NCI-H2081 (cell line): ENCODE results near the gene MYO18A.
"Not testable (repeated sequence)": the region's sequence is repeated elsewhere in the genome, so short reads cannot be mapped to it uniquely, and the experiment has no call there.

ENCODE experiments used
- DNase-seq, 2 experiments: peaks; one replicate each; lab custom pipeline; 2025; lab: John Stamatoyannopoulos, UW

MYO18A gene

DNA sequence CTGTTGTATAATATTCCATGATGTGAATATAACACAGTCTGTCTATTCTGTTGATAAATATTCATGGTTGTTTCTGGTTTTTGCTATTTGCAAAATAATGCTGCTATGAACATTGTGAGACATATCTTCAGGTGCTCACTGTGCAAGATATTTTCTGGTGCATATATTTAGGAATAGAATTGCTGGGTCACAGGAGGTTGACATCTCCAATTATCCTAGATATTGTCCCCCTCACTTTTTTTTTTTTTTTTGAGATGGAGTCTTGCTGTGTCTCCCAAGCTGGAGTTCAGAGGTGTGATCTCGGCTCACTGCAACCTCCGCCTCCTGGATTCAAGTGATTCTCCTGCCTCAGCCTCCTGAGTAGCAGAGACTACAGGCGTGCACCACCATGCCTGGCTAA lies 14.5 kb upstream of the MYO18A start:
- DNase-seq = no peak

DNA sequence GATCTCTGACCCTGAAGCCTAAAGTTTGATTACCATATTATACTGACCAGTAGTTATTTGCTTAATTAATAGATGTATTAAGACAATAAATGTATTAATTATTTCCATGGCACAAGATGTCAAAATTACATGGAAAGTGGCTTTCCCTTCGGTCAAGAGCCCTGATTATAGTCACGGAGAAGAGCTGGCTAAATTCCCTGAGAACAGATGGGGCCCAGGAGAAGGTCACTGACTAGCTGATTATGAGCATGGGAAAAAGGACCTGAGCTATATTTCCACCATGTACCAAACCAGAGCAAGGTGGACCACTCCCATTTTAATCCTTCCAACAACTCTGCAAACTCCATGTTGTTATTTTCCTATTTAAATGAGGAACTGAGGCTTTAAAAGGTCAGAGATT lies 12.9 kb upstream of the MYO18A start:
- no peak for DNase-seq

DNA sequence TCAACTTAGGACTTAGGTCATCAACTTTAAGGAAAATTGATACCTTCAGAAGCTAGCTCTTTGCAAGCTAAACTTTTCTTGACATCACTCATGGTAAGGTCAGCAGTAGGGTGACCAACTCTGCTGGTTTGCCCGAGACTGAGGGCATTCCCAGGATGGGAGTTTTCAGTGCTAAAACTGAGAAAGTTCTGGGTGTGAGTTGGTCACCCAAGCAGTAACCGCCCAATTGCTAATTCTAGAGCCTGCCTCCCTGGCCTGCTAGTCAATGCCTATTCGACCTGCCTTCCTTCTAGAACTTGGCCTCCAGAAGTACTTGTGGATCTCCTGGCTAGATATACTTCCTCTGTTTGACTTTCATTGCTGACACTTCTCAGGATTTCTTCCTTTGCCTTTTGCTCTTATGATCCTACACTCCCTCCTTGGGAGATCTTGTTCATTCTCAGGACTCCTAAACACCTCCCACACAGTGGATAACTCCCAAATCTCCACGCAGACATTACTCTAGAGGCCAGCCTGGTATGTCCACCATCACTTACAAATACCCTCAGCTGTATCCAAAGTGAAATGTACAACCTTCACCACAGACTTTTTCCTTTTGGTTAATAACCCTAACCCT lies 10.5 kb upstream of the MYO18A start:
- no peak for DNase-seq

DNA sequence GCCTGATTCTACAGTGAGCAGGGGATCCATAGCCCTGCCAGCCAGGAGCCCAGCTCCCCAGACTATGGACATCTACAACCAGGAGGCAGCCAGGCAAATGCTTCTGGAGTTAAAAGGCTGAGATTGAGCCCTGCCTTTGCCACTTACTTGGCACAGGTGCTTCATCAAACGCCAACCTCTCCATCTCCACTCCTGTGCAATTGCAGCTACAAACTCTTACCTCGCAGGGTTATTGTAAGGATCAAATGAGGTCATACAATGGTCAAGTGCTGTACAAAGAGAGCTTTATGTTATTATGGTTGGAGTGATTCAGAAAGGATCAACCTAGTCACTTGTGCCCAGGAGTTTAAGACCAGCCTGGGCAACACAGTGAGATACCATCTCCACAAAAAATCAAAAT lies 9.8 kb upstream of the MYO18A start:
- no peak for DNase-seq

DNA sequence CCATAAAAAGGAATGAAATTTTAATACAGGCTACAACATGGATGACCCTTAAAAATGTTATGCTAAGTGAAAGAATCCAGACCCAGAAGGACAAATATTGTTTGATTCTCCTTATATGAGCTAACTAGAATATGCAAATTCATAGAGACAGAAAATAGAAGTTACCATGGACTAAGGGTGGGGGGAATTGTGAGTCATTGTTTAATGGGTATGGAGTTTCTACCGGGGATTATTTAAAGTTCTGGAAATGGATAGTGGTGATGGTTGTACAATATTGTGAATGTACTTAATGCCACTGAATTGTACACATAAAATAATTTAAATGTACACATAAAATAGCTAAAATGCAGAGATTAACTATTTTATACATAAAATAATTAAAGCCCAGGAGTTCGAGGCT lies 9.2 kb upstream of the MYO18A start:
- DNase-seq = no peak

DNA sequence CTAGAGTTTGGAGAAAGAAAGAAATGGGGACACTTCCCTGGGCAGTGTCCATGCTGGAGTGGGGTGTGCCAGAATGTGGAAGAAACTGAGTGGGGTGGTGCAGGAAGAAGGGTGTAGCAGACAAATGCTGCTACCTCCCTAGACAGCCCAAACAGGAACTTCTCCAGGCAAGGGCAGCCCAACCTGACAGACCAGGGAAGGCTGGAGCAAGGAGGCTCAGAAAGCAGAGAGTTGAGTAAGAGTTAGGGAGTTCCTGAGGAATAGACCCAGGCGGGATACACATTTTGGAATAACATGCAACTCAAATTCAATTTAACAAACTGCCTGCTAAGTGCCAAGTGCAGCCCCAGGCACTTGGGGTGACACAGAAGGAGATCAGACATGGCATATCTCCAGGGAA lies 1.0 kb upstream of the MYO18A start:
- DNase-seq = no peak

DNA sequence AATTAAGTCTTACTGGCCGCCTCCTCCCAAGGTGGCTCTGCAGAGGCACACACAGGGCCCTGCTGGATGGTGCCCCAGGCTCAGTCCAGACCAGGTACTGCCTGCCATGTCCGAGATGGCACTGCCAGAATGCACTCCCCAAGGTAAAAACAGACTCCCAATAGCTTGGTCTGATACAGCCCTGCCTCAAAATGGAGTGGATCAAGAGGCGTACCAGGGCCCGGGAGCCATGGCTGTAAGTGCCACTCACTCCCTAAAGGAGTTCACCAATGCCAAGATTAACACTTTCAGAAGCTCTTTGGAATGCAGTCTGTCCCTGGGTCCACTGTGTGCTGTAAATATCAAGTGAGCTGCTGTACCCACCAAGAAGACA lies 576 bp upstream of the MYO18A start:
- DNase-seq = no peak

DNA sequence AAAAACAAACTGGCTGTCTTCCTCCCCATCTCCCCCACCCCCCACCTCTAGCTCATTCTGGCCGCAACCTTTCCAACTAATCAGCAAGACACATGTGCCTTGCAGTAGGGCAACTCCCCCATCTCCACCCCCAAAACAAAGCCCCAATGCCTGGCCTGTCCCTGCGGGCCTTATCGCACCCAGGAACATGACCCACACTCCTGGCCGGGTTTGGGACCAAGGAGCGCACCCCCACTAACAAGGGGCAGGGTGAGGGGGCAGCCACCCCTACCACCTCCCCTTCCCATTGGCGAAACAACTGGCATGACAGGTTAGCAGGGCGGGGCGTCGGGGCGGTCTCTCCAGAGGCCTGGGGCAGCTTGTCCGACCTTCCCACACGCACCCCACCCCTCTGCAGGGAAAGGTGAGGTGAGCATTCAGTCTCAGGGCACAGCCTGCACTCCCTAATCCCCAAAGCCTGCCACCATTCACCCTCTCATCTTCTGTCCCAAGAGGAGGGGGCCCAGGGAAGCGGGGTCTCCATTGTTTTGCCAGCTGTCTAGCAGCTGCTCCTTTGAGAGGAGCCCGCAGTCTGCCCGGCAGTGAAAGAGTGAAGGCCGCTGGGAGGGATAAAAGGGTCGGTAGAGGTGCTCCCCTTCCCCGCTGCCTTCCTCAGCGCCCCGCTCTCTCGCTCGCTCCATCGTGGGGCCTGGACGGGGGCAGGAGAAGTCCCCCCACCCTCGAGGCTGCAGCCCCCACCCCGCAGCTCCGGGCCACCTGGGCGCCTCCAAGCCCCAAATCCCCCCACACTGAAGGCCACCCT lies 765 bp downstream of the MYO18A start:
- DNase-seq = peak; percentile 24 to 38

DNA sequence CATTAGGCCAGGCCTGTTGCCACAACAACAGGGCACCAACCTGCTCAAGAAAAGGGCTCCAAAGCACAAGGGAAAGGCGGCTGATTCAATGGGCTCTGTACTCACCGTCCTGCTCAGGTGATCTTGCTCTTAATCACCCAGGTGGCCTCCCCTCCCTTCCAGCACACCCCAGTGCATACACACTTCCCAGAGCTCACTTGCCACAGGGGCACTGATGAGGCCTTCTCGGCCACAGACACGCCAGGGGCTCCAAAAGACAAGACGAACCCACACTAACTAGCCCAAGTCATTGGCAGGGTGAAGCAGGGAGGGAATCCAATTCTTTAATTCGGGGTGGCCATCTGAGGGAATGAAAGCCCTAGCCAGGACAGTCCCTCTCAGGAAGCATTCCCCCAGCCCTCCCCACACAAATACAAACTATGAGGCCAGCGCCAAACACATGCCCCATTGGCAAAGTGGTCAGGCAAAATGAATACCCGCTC lies 1.4 kb downstream of the MYO18A start:
- DNase-seq = no peak

DNA sequence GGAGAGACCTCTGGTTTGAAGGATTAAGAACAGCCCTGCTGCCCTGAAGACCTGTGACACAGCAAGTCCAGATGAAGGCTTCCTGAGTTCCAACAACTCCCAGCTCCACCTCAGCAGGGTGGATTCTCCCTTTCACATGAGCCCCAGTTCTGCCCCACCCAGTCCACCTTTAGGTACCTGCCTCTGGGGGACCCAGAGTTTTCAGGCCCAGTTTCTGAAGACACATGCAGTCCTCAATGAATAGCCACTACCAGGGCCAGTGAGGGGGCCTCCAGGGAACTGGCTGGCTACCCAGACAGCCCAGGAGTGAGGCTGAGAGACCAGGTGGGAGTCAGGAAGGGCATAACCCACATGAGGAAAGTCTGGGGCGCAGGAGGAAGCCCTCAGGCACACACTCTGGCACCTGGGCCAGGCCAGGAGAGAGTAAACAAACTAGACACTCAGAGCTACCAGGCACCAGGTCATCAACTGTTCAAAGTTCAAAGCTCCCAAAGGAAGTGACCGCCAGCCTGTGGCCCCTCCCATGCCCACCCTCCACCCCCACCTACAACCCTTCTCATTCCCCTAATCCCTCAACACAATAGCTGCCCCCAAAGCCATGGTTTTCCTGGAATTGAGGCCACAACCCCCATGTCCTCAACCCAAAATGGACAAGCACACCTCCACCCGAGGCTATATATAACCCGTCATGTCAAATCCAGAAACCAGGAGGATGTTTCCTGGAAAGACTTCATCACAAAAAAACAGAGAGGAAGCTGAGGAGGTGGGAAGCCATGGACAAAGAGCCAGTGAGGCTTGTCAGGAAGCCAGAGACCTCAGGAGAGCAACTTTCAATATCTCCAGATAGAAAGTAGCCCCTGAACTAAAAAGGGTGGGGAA lies 2.1 kb downstream of the MYO18A start:
- no peak for DNase-seq

DNA sequence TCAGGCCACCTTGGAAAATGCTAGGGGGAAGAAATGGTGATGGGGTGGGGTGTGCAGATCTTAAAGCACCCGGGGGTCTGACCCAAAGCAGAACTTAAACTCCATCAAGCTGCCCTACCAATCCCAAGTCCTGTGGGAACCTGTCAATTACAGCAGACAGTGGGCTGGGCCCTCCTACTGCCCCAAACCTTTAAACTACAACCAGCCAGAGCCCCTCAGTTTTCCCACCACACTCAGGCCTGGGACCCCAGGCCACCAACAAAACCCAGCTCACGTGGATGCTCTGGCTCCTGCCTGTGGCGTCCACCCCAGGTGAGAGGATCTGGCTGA lies 2.7 kb downstream of the MYO18A start:
- no peak for DNase-seq

DNA sequence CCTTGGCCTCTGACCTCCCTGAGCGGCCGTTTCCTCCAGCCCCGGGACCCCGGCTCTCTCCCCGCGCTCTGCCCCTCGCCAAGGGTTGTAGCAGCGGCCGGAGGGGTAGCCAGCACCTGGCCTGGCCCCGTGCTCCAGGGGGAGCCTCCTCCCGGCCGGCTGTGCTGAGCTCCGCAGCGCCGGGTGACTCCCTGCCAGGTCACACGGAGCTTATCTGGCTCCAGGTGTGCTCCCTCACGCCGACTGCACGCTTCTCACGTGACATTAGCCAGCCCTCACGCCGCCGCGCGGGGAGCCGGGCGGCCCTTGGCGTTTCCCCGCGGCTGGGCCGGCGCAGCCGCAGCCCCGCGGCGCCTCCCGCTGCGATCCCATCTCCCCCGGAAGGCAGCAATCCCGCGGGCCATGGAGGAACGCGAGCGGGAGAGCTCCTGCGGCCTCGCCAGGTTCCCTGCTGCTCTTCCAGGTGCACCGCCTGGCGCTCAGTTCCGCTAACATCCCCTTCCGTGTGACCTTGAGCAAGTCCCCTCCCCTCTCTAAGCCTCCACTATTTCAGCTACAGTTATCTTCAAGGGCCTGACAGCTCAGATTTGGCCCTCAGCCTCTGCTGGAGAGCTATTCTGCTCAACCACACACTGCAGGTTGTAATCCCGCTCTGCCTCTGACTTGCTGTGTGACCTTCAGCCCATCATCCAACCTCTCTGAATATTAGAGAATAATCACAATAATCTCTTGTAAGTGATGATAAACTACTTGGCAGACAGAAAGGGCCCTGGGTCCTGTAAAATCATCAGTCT lies 3.4 kb downstream of the MYO18A start:
- peak; percentile 74 to 88 for DNase-seq

DNA sequence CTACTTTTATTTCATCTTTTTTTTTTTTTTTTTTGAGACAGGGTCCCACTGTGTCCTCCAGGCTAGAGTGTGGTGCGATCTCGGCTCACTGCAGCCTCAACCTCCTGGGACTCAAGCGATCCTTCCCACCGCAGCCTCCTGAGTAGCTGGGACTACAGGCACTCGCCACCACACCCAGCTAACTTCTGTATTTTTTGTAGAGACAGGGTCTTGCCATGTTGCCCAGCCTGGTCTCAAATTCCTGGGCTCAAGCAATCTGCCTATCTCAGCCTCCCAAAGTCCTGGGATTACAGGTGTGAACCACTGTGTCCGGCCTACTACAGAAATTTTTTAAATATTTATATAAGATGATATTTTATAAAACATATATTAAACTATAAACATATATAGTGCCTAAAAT lies 4.8 kb downstream of the MYO18A start:
- no peak for DNase-seq

DNA sequence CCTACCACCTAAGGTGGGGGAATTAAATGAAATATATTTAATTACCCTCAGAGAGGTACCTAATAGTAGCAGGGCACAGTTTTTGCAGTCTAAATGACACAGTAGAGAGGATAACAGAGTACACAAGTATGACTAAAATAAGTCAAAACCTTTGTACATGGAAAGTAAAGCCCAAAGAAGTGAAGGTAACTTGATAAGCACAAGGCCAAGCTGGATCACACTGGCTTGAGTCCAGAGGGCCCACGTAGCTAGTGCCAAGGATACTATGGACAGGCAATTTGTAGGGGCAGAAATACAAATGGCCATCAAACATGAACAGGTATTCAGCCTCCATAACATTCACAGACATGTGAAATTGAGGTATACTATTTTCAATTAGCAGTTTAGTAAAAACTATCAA lies 7.6 kb downstream of the MYO18A start:
- DNase-seq = no peak

DNA sequence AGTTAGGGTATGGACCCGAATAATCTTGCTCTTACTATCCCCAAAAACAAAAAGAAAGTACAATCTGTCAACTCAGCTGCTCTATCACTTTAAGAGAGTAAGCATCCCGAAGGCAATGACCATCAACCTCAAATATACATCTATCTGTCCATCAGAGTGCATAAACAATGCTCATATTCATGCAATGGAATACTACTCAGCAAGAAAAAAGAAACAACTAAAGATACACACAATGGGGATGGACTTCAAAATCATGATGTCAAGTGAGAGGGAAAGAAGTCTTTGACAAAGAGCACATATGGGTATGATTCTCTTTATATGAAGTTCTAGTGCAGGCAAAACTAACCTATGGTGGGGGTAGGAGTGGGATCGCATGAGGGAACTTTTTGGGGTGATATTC lies 9.5 kb downstream of the MYO18A start:
- no peak for DNase-seq

DNA sequence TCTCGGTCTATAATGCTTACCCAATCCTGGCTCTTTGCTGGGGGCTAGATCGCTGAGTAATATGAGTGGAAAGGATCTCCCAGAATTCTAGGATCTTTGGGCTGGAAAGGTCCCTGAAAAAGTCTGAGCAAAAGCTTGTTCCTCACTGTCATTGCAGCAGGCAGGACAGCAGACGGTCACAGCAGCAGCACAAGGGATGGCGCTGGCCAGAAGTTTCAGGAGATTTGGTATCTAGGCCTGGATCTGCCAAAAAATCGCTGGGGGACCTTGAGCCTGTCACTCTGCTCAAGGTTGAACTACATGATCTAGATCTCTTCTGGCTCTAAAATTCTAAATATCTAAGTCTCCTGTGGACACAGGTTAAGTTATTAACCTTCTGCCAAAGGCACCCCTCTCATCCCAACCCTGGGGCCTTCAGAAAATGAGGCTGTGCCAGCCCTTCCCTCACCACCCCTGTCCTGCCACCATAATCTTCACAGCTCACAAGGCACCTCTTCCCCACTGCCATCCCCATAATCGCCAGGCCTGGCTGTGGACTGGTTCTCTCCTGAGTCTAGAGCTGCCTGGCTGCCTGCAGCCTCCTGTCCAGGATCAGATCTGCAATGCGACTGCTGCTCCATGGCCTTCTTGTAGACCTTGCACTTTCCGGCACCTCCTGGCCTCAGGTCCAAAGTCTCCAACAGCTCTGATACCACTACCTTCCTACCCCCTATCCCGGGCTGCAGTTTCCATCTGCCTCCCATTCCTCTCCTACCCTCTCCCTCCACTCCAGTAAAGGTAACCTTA lies 10.2 kb downstream of the MYO18A start:
- DNase-seq = no peak

DNA sequence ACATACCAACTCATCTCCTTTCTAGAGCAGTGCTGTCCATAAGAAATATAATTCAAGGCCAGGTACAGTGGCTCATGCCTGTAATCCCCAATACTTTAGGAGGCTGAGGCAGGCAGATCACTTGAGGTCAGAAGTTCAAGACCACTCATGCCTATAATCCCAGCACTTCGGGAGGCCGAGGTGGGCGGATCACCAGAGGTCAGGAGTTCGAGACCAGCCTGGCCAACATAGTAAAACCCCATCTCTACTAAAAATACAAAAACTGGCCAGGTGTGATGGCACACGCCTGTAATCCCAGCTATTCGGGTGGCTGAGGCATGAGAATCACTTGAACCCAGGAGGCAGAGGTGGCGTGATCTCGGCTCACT lies 11.5 kb downstream of the MYO18A start:
- DNase-seq = not testable (repeated sequence)

DNA sequence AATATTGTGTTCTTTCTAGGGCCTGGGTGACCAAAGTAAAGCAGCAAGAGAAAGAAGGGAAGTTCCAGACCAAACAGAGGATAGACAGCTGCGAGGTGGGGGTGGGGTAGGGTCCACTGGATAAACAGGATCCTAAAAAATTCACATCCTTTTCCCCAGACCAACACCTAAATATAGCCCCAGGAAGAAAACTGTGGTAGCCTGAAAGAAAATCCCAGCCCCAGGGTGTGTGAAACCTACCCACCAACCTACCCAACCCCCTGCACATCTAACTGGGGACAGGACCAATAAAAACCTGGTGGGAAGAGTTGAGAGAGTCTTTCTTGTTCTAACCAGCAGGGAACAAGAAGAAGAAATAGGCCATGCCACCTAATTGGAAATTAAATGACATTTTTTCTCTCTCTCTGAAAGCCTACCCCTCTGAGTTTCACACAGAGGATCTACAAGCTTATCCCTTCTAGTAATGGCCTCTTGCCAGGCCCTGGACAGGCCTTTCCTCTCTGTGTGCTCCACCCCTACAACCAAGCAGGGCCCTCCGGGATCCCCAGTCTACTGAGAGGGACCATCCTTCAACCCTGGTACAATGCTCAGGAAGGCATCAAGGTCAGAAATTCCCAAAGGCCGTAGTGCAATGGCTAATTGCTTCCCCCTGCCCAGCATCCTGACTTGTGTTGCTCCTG lies 12.0 kb downstream of the MYO18A start:
- no peak for DNase-seq

DNA sequence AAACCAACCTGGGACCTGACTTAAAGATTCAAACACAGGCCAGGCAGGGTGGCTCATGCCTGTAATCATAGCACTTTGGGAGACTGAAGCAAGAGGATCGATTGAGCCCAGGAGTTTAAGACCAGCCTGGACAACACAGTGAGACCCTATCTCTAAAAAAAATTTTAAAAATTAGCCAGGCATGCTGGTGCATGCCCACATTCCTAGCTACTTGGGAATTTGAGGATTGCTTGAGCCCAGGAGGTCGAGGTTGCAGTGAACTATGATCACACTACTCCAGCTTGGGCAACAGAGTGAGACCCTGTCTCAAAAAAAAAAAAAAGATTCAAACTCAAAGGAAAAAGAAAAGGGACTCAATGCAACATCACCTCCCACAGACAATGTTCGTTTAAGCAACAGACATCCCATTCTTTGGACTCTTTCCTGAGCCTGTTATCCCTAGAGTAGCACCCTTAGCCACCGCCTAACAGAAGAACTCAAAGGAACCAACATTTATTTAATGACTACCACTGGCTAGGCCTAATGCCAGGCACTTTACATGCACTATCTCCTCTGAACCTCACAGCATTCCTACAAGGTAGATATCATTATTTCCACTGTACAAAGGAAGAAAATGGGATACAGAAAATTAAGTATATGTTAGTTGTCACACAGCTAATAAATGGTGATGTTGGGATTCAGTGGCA lies 12.7 kb downstream of the MYO18A start:
- no peak for DNase-seq

DNA sequence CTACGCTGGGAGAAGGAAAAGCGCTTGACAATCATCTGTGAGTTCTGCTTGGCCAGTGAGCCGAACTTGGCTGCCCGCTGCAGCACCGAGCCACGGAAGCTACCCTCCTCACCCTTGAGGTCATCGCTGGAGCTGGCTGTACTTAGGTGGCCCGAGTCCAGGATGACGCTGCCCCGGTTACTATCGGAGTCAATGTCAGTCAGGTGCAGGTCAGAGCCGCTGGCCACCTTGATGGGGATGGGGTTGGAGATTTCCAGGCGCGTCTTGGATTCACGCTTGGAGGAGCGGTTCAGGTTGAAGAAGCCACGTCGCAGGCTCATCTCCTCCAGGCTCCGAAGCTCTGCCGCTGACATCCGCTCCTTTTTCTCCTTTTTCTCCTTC lies 13.7 kb downstream of the MYO18A start:
- DNase-seq = no peak
